ENCODE data around the gene ATL1.

The ATL1 gene

DNA sequence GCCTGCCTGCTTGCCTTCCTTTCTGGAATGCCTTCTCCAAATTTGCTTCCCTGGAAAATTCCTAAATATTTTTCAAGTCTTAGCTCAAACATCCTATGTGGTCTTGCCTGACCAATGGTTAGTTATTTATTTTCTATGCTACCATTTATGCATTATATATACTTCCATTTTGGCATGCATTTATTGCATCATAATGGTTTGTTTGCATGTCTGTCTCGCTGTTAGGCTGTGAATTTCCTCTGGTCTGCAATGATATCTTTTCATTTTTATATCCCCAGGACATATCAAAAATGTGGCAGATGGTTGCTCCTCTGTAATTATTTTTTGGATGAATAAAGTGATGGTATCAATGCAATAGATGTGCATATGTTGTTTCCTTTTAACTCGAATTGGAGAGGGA lies 30.5 kb downstream of the ATL1 start:
- Histone ChIP-seq H3K9ac (ENCODE audit: low read depth, low read length, poor library complexity, severe bottlenecking) (no peak overlapping the region), H3K9me3 (ENCODE audit: insufficient read depth, low read depth, low read length) (no peaks in the 10 kb centered on the region), H4K20me1 (ENCODE audit: insufficient read depth, low read length, poor library complexity, severe bottlenecking) (no peaks in the 10 kb centered on the region), H3K27me3 (ENCODE audit: insufficient read depth, low read length, poor library complexity, severe bottlenecking) (no peaks in the 10 kb centered on the region), H3K4me3 (ENCODE audit: low read length, poor library complexity, severe bottlenecking) (no peak overlapping the region), H2AFZ (ENCODE audit: low read length) (no peak overlapping the region), H3K4me2 (ENCODE audit: low read depth, low read length, poor library complexity, severe bottlenecking) (no peak overlapping the region), H3K9me2 (replicated peaks; ENCODE audit: low read depth, low read length) (no peaks in the 10 kb centered on the region), H3K4me1 (ENCODE audit: insufficient read depth, low read length, poor library complexity, severe bottlenecking) (no peaks in the 10 kb centered on the region), H3F3A (ENCODE audit: low read depth) (no peaks in the 10 kb centered on the region), H3K79me2 (ENCODE audit: insufficient read depth, low read length) (no peaks in the 10 kb centered on the region), H3K36me3 (ENCODE audit: insufficient read depth, low read length) (peaks cover 17% of the 10 kb centered on the region; the same call in 1 of the 2 replicates)
- TF ChIP-seq EZH2phosphoT487 (IDR thresholded peaks at IDR 0.05; ENCODE audit: borderline replicate concordance): no peak
- TF ChIP-seq CTCF (conservative IDR thresholded peaks at IDR 0.05; ENCODE audit: low read length): no peak

- Histone ChIP-seq H3K9me2 (replicated peaks; ENCODE audit: low read depth, low read length) (no peaks in the 10 kb centered on the region), H3F3A (ENCODE audit: low read depth) (no peaks in the 10 kb centered on the region), H3K27me3 (ENCODE audit: insufficient read depth, low read length, poor library complexity, severe bottlenecking) (no peaks in the 10 kb centered on the region), H3K4me1 (ENCODE audit: insufficient read depth, low read length, poor library complexity, severe bottlenecking) (no peaks in the 10 kb centered on the region), H3K9me3 (ENCODE audit: insufficient read depth, low read depth, low read length) (no peaks in the 10 kb centered on the region), H3K4me3 (ENCODE audit: low read length, poor library complexity, severe bottlenecking) (no peak overlapping the region), H3K4me2 (ENCODE audit: low read depth, low read length, poor library complexity, severe bottlenecking) (no peak overlapping the region), H2AFZ (ENCODE audit: low read length) (no peak overlapping the region), H3K79me2 (ENCODE audit: insufficient read depth, low read length) (no peaks in the 10 kb centered on the region), H3K36me3 (ENCODE audit: insufficient read depth, low read length) (peaks cover 17% of the 10 kb centered on the region; the same call in 1 of the 2 replicates), H4K20me1 (ENCODE audit: insufficient read depth, low read length, poor library complexity, severe bottlenecking) (no peaks in the 10 kb centered on the region), H3K9ac (ENCODE audit: low read depth, low read length, poor library complexity, severe bottlenecking) (no peak overlapping the region)
- TF ChIP-seq EZH2phosphoT487 (IDR thresholded peaks at IDR 0.05; ENCODE audit: borderline replicate concordance) (no peak), CTCF (conservative IDR thresholded peaks at IDR 0.05; ENCODE audit: low read length) (no peak)
These were observed 34.8 kb downstream of the ATL1 start for GRCh38 chr14:50594577-50595316.

- no peaks in the 10 kb centered on the region for H3F3A ChIP-seq (ENCODE audit: low read depth)
- H3K27me3 ChIP-seq (ENCODE audit: insufficient read depth, low read length, poor library complexity, severe bottlenecking): no peaks in the 10 kb centered on the region
- no peak overlapping the region for H3K4me2 ChIP-seq (ENCODE audit: low read depth, low read length, poor library complexity, severe bottlenecking)
- H3K4me1 ChIP-seq (ENCODE audit: insufficient read depth, low read length, poor library complexity, severe bottlenecking): no peaks in the 10 kb centered on the region
- no peak overlapping the region for H3K4me3 ChIP-seq (ENCODE audit: low read length, poor library complexity, severe bottlenecking)
- no peak overlapping the region for H3K9ac ChIP-seq (ENCODE audit: low read depth, low read length, poor library complexity, severe bottlenecking)
- no peak overlapping the region for H2AFZ ChIP-seq (ENCODE audit: low read length)
- H3K9me3 ChIP-seq (ENCODE audit: insufficient read depth, low read depth, low read length): no peaks in the 10 kb centered on the region
- no peaks in the 10 kb centered on the region for H3K79me2 ChIP-seq (ENCODE audit: insufficient read depth, low read length)
- H3K36me3 ChIP-seq (ENCODE audit: insufficient read depth, low read length): peaks cover 9% of the 10 kb centered on the region; the same call in 1 of the 2 replicates
- no peaks in the 10 kb centered on the region for H3K9me2 ChIP-seq (replicated peaks; ENCODE audit: low read depth, low read length)
- TF ChIP-seq EZH2phosphoT487 (IDR thresholded peaks at IDR 0.05; ENCODE audit: borderline replicate concordance) (no peak), CTCF (conservative IDR thresholded peaks at IDR 0.05; ENCODE audit: low read length) (no peak)
- H4K20me1 ChIP-seq (ENCODE audit: insufficient read depth, low read length, poor library complexity, severe bottlenecking): no peaks in the 10 kb centered on the region
These were observed 38.8 kb downstream of the ATL1 start for GRCh38 chr14:50598765-50599164.
